OCI-LY3 (cell line): Measurements from ENCODE around the gene ARMH4.

Experiments used
- EZH2phosphoT487 ChIP-seq: fragments of 200-600 bp; shearing (Covaris generic); IDR thresholded peaks from 2 replicates; pipeline ENCODE4 v1.6.1; 2018; ENCODE audit warnings: antibody characterized with exemption, mixed run types, low read depth
- TF ChIP-seq, protein P1 (sequence below): fragments of 200-600, 300-600 bp; sonication (generic); IDR thresholded peaks from 2 replicates; pipeline ENCODE4 v1.5.1; 2014; ENCODE audit warnings: antibody characterized with exemption, low read length, low read depth

DNA sequence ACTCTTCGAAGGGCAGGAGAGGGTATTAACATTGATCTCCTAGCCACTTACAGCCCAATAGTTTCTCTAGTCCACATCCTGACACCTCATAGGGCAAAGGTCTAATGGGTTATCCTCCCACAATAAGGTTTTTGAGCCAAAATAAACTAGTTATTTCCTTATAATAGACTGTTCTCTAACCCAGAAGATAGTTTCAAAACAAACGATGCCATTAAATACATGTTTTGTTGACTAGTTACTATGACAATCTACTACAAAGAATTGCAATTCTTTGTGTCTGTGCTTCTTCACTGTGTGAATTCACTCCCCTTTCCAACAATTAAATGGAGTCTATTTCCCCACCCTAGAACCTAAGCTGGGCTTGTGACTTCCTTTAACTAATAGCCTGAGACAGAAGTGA is 41.5 kb upstream of the ARMH4 start:
- TF ChIP-seq EZH2phosphoT487, result no peak
- TF ChIP-seq, protein P1, sequence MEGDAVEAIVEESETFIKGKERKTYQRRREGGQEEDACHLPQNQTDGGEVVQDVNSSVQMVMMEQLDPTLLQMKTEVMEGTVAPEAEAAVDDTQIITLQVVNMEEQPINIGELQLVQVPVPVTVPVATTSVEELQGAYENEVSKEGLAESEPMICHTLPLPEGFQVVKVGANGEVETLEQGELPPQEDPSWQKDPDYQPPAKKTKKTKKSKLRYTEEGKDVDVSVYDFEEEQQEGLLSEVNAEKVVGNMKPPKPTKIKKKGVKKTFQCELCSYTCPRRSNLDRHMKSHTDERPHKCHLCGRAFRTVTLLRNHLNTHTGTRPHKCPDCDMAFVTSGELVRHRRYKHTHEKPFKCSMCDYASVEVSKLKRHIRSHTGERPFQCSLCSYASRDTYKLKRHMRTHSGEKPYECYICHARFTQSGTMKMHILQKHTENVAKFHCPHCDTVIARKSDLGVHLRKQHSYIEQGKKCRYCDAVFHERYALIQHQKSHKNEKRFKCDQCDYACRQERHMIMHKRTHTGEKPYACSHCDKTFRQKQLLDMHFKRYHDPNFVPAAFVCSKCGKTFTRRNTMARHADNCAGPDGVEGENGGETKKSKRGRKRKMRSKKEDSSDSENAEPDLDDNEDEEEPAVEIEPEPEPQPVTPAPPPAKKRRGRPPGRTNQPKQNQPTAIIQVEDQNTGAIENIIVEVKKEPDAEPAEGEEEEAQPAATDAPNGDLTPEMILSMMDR, result no peak
